ENCODE results near the gene MINAR2.

DNA sequence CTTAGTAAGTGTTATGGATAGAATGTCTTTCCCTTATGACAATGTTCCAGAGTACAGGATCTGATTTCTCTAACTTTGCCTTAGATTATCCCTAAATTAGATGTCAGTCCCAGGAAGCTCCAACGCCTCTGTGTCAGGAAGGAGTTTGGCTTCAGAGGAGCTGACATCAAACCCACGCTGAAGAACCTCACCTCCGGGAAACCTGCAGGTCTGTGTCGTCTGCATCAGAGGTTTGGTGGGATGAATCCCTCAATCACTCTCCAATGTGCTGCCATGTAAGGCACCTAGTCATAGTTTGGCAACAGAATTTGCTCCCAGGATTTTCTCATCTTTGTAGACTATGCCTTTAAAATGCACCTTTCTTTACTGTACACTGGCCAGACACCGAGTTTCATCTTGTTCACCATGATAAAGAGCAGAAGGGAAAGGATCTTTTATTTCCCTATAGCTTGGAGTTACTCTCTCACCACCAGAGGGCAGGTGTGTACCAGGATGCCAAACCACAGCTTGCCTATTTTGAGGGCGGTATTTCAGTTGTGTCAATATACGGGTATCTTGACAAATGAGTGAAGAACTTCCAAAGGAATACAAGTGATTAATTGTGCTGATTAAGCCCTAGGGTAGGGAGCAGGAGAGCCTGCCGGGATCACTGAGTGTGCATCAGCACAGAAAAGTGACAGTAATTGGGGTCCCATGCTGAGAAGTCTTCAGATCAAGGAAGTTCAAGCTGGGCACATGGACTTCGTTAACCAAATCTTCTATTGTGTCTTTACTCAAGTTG is 23.4 kb downstream of the MINAR2 start:
- TF ChIP-seq, protein P1, sequence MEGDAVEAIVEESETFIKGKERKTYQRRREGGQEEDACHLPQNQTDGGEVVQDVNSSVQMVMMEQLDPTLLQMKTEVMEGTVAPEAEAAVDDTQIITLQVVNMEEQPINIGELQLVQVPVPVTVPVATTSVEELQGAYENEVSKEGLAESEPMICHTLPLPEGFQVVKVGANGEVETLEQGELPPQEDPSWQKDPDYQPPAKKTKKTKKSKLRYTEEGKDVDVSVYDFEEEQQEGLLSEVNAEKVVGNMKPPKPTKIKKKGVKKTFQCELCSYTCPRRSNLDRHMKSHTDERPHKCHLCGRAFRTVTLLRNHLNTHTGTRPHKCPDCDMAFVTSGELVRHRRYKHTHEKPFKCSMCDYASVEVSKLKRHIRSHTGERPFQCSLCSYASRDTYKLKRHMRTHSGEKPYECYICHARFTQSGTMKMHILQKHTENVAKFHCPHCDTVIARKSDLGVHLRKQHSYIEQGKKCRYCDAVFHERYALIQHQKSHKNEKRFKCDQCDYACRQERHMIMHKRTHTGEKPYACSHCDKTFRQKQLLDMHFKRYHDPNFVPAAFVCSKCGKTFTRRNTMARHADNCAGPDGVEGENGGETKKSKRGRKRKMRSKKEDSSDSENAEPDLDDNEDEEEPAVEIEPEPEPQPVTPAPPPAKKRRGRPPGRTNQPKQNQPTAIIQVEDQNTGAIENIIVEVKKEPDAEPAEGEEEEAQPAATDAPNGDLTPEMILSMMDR (IDR thresholded peaks at IDR 0.05) = peak; percentile 73
- no peak for TF ChIP-seq EZH2 (IDR thresholded peaks at IDR 0.05; ENCODE audit: borderline replicate concordance, insufficient read depth, low read depth, low read length, poor library complexity, severe bottlenecking)
